KG1 (cell line): Measurements from ENCODE around the gene ATF1.
"Not testable (repeated sequence)": the region's sequence is repeated elsewhere in the genome, so short reads cannot be mapped to it uniquely, and the experiment has no call there.

ENCODE experiments used
- DNase-seq: peaks from one replicate; lab custom pipeline; 2025; lab: John Stamatoyannopoulos, UW

ATF1 gene

GRCh38 chr12:50803230-50803875 is 39.5 kb downstream of the ATF1 start:
- no peak for DNase-seq

GRCh38 chr12:50806176-50806575 is 42.3 kb downstream of the ATF1 start:
- no peak for DNase-seq

- DNase-seq = not testable (repeated sequence)
These were observed 45.2 kb downstream of the ATF1 start for GRCh38 chr12:50809131-50809530.

GRCh38 chr12:50814921-50815320 is 51.0 kb downstream of the ATF1 start:
- not testable (repeated sequence) for DNase-seq

GRCh38 chr12:50820177-50820576 is 56.3 kb downstream of the ATF1 start:
- no peak for DNase-seq

GRCh38 chr12:50822082-50822481 is 58.2 kb downstream of the ATF1 start:
- DNase-seq = no peak

- DNase-seq = not testable (repeated sequence)
These were observed 59.8 kb downstream of the ATF1 start for GRCh38 chr12:50823724-50824123.

GRCh38 chr12:50824914-50825313 is 61.0 kb downstream of the ATF1 start:
- no peak for DNase-seq

GRCh38 chr12:50825372-50825838 is 61.5 kb downstream of the ATF1 start:
- peak; percentile 34 for DNase-seq

GRCh38 chr12:50828121-50828520 is 64.2 kb downstream of the ATF1 start:
- no peak for DNase-seq

GRCh38 chr12:50828886-50829285 is 65.0 kb downstream of the ATF1 start:
- DNase-seq = no peak

- not testable (repeated sequence) for DNase-seq
These were observed 69.9 kb downstream of the ATF1 start for GRCh38 chr12:50833801-50834200.

GRCh38 chr12:50839042-50839441 is 75.1 kb downstream of the ATF1 start:
- no peak for DNase-seq

GRCh38 chr12:50840809-50841487 is 77.0 kb downstream of the ATF1 start:
- DNase-seq = no peak

- no peak for DNase-seq
These were observed 78.0 kb downstream of the ATF1 start for GRCh38 chr12:50841716-50842531.

GRCh38 chr12:50842637-50843493 is 79.0 kb downstream of the ATF1 start, which contains the start of gene TMPRSS12:
Gene TMPRSS12 (plus strand): TSS chr12:50842926. CDS start chr12:50842965, 39 bp downstream.
- DNase-seq = no peak

- DNase-seq = no peak
These were observed 81.2 kb downstream of the ATF1 start for GRCh38 chr12:50845021-50845647.

GRCh38 chr12:50848963-50849362 is 85.1 kb downstream of the ATF1 start:
- no peak for DNase-seq

- DNase-seq = not testable (repeated sequence)
These were observed 91.3 kb downstream of the ATF1 start for GRCh38 chr12:50855218-50855617.

GRCh38 chr12:50855679-50856078 is 91.8 kb downstream of the ATF1 start:
- not testable (repeated sequence) for DNase-seq
